MM.1S (cell line): ENCODE data around the gene KCNMA1.

Experiments
- DNase-seq: peaks from one replicate; pipeline ENCODE4 v3.0.0-alpha.2; 2015
- H2AFZ ChIP-seq: fragments of 300-600 bp; sonication (generic); 2 replicates; pipeline ENCODE4 v1.6.0; 2016; ENCODE audit warnings: antibody characterized with exemption, low read length
- H3F3A ChIP-seq: fragments of 300-600 bp; sonication (generic); 2 replicates; pipeline ENCODE4 v1.6.1; 2016; ENCODE audit warnings: mild to moderate bottlenecking, antibody characterized with exemption, low read length, moderate library complexity, mixed read lengths; ENCODE audit not compliant: insufficient read depth
- H3K27ac ChIP-seq: fragments of 300-600 bp; sonication (generic); 2 replicates; pipeline ENCODE4 v1.5.1; 2016; ENCODE audit warnings: mild to moderate bottlenecking, low read length
- H3K27me3 ChIP-seq: fragments of 300-600 bp; sonication (generic); replicated peaks from 2 replicates; pipeline ENCODE4 v1.6.0; 2016; ENCODE audit warnings: low read length; ENCODE audit not compliant: insufficient read depth
- H3K36me3 ChIP-seq: fragments of 300-600 bp; sonication (generic); replicated peaks from 2 replicates; pipeline ENCODE4 v1.6.1; 2016; ENCODE audit warnings: mild to moderate bottlenecking, low read length, mixed read lengths; ENCODE audit not compliant: insufficient read depth
- H3K4me1 ChIP-seq: fragments of 300-600 bp; sonication (generic); 2 replicates; pipeline ENCODE4 v1.6.1; 2016; ENCODE audit warnings: low read length, mixed read lengths
- H3K4me2 ChIP-seq: fragments of 300-600 bp; sonication (generic); 2 replicates; pipeline ENCODE4 v1.6.0; 2016; ENCODE audit warnings: low read depth, low read length
- H3K4me3 ChIP-seq: fragments of 300-600 bp; sonication (generic); 2 replicates; pipeline ENCODE4 v1.5.1; 2016; ENCODE audit warnings: low read length, mixed read lengths
- H3K79me2 ChIP-seq: fragments of 300-600 bp; sonication (generic); 2 replicates; pipeline ENCODE4 v1.6.1; 2016; ENCODE audit warnings: mixed run types, low read length, mixed read lengths
- H3K9ac ChIP-seq: fragments of 300-600 bp; sonication (generic); 2 replicates; pipeline ENCODE4 v1.6.1; 2016; ENCODE audit warnings: low read length, mixed read lengths
- H3K9me2 ChIP-seq: fragments of 300-600 bp; sonication (generic); replicated peaks from 2 replicates; pipeline ENCODE4 v1.6.1; 2016; ENCODE audit warnings: mild to moderate bottlenecking, low read length, mixed read lengths; ENCODE audit not compliant: insufficient read depth
- H3K9me3 ChIP-seq: fragments of 300-600 bp; sonication (generic); replicated peaks from 2 replicates; pipeline ENCODE4 v1.6.1; 2016; ENCODE audit warnings: mild to moderate bottlenecking, low read length, mixed read lengths; ENCODE audit not compliant: insufficient read depth
- H4K20me1 ChIP-seq: fragments of 300-600 bp; sonication (generic); 2 replicates; pipeline ENCODE4 v1.6.1; 2016; ENCODE audit warnings: mild to moderate bottlenecking, low read length, moderate library complexity, mixed read lengths; ENCODE audit not compliant: insufficient read depth
- CTCF ChIP-seq: fragments of 300-600 bp; sonication (generic); IDR thresholded peaks from 2 replicates; pipeline ENCODE4 v1.5.1; 2016; ENCODE audit warnings: antibody characterized with exemption, low read length, mixed read lengths
- EZH2 ChIP-seq: fragments of 300-600 bp; sonication (generic); optimal IDR thresholded peaks from 2 replicates; pipeline ENCODE3; 2017; ENCODE audit warnings: low read depth, mild to moderate bottlenecking, antibody characterized with exemption, low read length, mixed read lengths
- EZH2phosphoT487 ChIP-seq: fragments of 300-600 bp; sonication (generic); IDR thresholded peaks from 2 replicates; pipeline ENCODE4 v1.6.1; 2018; ENCODE audit warnings: antibody characterized with exemption, low read length

KCNMA1 gene

DNA sequence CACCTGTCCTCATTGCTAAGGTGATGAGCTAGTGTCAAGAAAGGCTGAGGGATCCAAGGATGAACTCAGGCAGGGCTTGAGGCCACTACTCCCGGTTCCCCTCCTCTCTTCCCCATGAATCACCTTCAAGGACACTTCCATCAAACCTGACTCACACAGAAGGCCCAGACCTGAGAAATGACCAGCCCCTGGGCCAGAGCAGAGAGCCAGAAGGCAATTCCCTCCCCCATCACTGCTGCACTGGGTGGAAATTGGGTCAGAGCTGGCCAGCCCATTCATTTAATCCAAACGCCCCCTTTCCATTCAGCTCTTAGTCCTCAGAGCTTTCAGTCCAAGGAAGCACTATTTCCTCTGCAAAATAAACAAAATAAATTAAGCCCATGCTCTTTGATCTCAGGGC, 182.0 kb downstream of the KCNMA1 start:
- Histone ChIP-seq H3K9me2 (no peaks in the 10 kb centered on the region), H3K27me3 (no peaks in the 10 kb centered on the region), H3K4me1 (no peaks in the 10 kb centered on the region), H3K36me3 (no peaks in the 10 kb centered on the region), H3K79me2 (no peaks in the 10 kb centered on the region), H2AFZ (no peak overlapping the region), H4K20me1 (no peaks in the 10 kb centered on the region), H3K27ac (no peak overlapping the region), H3K9me3 (no peaks in the 10 kb centered on the region), H3K4me3 (no peak overlapping the region), H3K9ac (no peak overlapping the region), H3K4me2 (no peak overlapping the region), H3F3A (no peaks in the 10 kb centered on the region)
- TF ChIP-seq EZH2phosphoT487 (no peak), EZH2 (no peak), CTCF (no peak)
- no peak for DNase-seq

GRCh38 chr10:77452952-77453564, 184.6 kb downstream of the KCNMA1 start:
- H2AFZ ChIP-seq: no peak overlapping the region
- no peaks in the 10 kb centered on the region for H3K9me3 ChIP-seq
- H3K9me2 ChIP-seq: no peaks in the 10 kb centered on the region
- H3K27ac ChIP-seq: no peak overlapping the region
- TF ChIP-seq EZH2phosphoT487: no peak
- TF ChIP-seq EZH2: no peak
- no peak for TF ChIP-seq CTCF
- no peak for DNase-seq
- no peaks in the 10 kb centered on the region for H3K4me1 ChIP-seq
- H3K36me3 ChIP-seq: no peaks in the 10 kb centered on the region
- H3F3A ChIP-seq: no peaks in the 10 kb centered on the region
- H4K20me1 ChIP-seq: no peaks in the 10 kb centered on the region
- H3K79me2 ChIP-seq: no peaks in the 10 kb centered on the region
- H3K4me3 ChIP-seq: no peak overlapping the region
- H3K27me3 ChIP-seq: no peaks in the 10 kb centered on the region
- H3K9ac ChIP-seq: no peak overlapping the region
- H3K4me2 ChIP-seq: no peak overlapping the region

GRCh38 chr10:77451886-77452285, 185.7 kb downstream of the KCNMA1 start:
- no peaks in the 10 kb centered on the region for H3K36me3 ChIP-seq
- TF ChIP-seq EZH2 (no peak), EZH2phosphoT487 (no peak), CTCF (no peak)
- H3K9ac ChIP-seq: no peak overlapping the region
- no peak overlapping the region for H3K4me3 ChIP-seq
- no peaks in the 10 kb centered on the region for H3K9me3 ChIP-seq
- no peaks in the 10 kb centered on the region for H3K79me2 ChIP-seq
- H3K4me2 ChIP-seq: no peak overlapping the region
- H3F3A ChIP-seq: no peaks in the 10 kb centered on the region
- no peaks in the 10 kb centered on the region for H4K20me1 ChIP-seq
- no peak for DNase-seq
- H2AFZ ChIP-seq: no peak overlapping the region
- no peaks in the 10 kb centered on the region for H3K27me3 ChIP-seq
- H3K9me2 ChIP-seq: no peaks in the 10 kb centered on the region
- H3K4me1 ChIP-seq: no peaks in the 10 kb centered on the region
- H3K27ac ChIP-seq: no peak overlapping the region
